ENCODE results near the gene DSP. TPM values are rescaled to one million over a fixed set of nuclear protein-coding genes. Genes with fewer than 3 reads are reported as not detected.

The DSP gene
- polyA plus RNA-seq, 1 donor from 2014 or later, result 0.05 TPM

DNA sequence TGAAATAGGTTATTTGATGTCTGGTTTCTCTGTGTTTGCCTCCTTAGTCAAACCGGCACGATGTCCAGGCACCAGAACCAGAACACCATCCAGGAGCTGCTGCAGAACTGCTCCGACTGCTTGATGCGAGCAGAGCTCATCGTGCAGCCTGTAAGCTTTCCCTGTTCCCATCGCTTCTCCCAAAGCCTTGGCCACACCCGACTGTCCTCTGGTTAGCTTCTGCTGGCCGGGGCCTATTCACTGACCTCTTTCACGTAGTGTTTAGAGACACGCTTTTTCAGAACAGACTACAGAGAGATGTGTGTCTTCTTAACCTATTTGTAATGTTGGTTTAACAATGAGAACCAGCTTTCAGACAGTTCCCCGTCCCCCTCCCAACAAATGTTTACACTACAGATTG lies 14.2 kb downstream of the DSP start:
- H3K4me3 ChIP-seq (ENCODE audit: low read length), result no peak overlapping the region
- no peaks in the 10 kb centered on the region for H3K9me3 ChIP-seq (ENCODE audit: low read length)
- H3F3A ChIP-seq (ENCODE audit: insufficient read depth, low read length, poor library complexity, severe bottlenecking), result no peaks in the 10 kb centered on the region
- TF ChIP-seq SMC3 (conservative IDR thresholded peaks at IDR 0.05; ENCODE audit: poor library complexity), result no peak
- TF ChIP-seq EP300 (conservative IDR thresholded peaks at IDR 0.05; ENCODE audit: poor library complexity, severe bottlenecking), result no peak
- no peak for TF ChIP-seq TAF1 (IDR thresholded peaks at IDR 0.05; ENCODE audit: low read depth)
- TF ChIP-seq, protein P1, sequence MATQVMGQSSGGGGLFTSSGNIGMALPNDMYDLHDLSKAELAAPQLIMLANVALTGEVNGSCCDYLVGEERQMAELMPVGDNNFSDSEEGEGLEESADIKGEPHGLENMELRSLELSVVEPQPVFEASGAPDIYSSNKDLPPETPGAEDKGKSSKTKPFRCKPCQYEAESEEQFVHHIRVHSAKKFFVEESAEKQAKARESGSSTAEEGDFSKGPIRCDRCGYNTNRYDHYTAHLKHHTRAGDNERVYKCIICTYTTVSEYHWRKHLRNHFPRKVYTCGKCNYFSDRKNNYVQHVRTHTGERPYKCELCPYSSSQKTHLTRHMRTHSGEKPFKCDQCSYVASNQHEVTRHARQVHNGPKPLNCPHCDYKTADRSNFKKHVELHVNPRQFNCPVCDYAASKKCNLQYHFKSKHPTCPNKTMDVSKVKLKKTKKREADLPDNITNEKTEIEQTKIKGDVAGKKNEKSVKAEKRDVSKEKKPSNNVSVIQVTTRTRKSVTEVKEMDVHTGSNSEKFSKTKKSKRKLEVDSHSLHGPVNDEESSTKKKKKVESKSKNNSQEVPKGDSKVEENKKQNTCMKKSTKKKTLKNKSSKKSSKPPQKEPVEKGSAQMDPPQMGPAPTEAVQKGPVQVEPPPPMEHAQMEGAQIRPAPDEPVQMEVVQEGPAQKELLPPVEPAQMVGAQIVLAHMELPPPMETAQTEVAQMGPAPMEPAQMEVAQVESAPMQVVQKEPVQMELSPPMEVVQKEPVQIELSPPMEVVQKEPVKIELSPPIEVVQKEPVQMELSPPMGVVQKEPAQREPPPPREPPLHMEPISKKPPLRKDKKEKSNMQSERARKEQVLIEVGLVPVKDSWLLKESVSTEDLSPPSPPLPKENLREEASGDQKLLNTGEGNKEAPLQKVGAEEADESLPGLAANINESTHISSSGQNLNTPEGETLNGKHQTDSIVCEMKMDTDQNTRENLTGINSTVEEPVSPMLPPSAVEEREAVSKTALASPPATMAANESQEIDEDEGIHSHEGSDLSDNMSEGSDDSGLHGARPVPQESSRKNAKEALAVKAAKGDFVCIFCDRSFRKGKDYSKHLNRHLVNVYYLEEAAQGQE (IDR thresholded peaks at IDR 0.05; ENCODE audit: borderline replicate concordance), result no peak
- TF ChIP-seq, protein P2, sequence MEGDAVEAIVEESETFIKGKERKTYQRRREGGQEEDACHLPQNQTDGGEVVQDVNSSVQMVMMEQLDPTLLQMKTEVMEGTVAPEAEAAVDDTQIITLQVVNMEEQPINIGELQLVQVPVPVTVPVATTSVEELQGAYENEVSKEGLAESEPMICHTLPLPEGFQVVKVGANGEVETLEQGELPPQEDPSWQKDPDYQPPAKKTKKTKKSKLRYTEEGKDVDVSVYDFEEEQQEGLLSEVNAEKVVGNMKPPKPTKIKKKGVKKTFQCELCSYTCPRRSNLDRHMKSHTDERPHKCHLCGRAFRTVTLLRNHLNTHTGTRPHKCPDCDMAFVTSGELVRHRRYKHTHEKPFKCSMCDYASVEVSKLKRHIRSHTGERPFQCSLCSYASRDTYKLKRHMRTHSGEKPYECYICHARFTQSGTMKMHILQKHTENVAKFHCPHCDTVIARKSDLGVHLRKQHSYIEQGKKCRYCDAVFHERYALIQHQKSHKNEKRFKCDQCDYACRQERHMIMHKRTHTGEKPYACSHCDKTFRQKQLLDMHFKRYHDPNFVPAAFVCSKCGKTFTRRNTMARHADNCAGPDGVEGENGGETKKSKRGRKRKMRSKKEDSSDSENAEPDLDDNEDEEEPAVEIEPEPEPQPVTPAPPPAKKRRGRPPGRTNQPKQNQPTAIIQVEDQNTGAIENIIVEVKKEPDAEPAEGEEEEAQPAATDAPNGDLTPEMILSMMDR (IDR thresholded peaks at IDR 0.05; ENCODE audit: poor library complexity, severe bottlenecking), result no peak
- no peak for TF ChIP-seq RAD21 (conservative IDR thresholded peaks at IDR 0.05)
- no peak for TF ChIP-seq EZH2 (IDR thresholded peaks at IDR 0.05; ENCODE audit: borderline replicate concordance, insufficient read depth, low read length, poor library complexity, severe bottlenecking)
- TF ChIP-seq MXI1 (conservative IDR thresholded peaks at IDR 0.05; ENCODE audit: poor library complexity, severe bottlenecking), result no peak
- TF ChIP-seq POLR2AphosphoS5 (IDR thresholded peaks at IDR 0.05), result no peak
- no peak overlapping the region for H3K9ac ChIP-seq (ENCODE audit: low read length)
- H4K20me1 ChIP-seq (ENCODE audit: insufficient read depth), result no peaks in the 10 kb centered on the region
- H3K9me2 ChIP-seq (ENCODE audit: insufficient read depth, low read length), result no peaks in the 10 kb centered on the region
- H3K27ac ChIP-seq (ENCODE audit: low read length), result no peak overlapping the region
- H3K4me2 ChIP-seq (ENCODE audit: low read length), result no peak overlapping the region
- no peak overlapping the region for H2AFZ ChIP-seq (ENCODE audit: low read depth, low read length)
- no peaks in the 10 kb centered on the region for H3K27me3 ChIP-seq (ENCODE audit: insufficient read depth, low read depth, low read length)
- H3K79me2 ChIP-seq (replicated peaks; ENCODE audit: insufficient read depth, low read length), result no peaks in the 10 kb centered on the region
- no peaks in the 10 kb centered on the region for H3K36me3 ChIP-seq (ENCODE audit: insufficient read depth, low read length)

DNA sequence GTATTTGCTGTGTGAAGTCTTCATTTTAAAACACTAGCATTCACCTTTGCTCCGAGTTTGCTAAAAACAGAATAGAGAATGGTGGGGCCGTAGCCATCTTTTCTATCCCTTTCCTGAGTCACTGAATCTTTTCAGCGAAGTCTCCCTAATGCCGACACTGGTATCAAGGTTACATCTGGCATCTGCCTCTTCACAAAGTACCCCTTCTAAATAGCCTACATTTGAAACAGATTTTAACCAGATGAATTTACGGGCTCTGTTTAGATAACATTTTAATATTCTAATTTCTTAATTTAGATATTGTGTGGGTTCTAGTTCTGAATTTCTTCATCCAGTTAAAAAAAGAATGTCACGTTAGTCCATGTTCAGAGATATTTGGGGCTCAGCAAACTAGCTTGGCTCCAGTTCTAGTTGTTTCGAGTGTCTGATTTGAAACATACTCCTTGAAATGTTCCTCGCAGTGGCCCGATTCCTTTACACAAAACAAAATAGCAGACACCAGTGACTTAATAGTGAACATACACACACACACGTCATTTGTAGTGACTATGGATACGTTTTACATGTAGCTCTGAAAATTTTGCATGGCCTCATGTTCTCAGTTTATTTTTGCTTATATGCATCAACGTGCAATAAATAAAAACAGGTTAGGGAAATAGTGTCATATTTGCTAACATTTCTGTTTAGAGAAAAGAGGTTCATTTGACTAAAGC lies 15.1 kb downstream of the DSP start:
- H3K9me2 ChIP-seq (ENCODE audit: insufficient read depth, low read length), result no peaks in the 10 kb centered on the region
- no peaks in the 10 kb centered on the region for H3F3A ChIP-seq (ENCODE audit: insufficient read depth, low read length, poor library complexity, severe bottlenecking)
- no peak overlapping the region for H3K27ac ChIP-seq (ENCODE audit: low read length)
- no peak overlapping the region for H3K9ac ChIP-seq (ENCODE audit: low read length)
- no peak overlapping the region for H3K4me2 ChIP-seq (ENCODE audit: low read length)
- H3K4me3 ChIP-seq (ENCODE audit: low read length), result no peak overlapping the region
- H3K79me2 ChIP-seq (replicated peaks; ENCODE audit: insufficient read depth, low read length), result no peaks in the 10 kb centered on the region
- H3K27me3 ChIP-seq (ENCODE audit: insufficient read depth, low read depth, low read length), result no peaks in the 10 kb centered on the region
- no peaks in the 10 kb centered on the region for H3K9me3 ChIP-seq (ENCODE audit: low read length)
- no peak overlapping the region for H2AFZ ChIP-seq (ENCODE audit: low read depth, low read length)
- H4K20me1 ChIP-seq (ENCODE audit: insufficient read depth), result no peaks in the 10 kb centered on the region
- no peaks in the 10 kb centered on the region for H3K36me3 ChIP-seq (ENCODE audit: insufficient read depth, low read length)
- TF ChIP-seq MXI1 (conservative IDR thresholded peaks at IDR 0.05; ENCODE audit: poor library complexity, severe bottlenecking), result no peak
- no peak for TF ChIP-seq TAF1 (IDR thresholded peaks at IDR 0.05; ENCODE audit: low read depth)
- TF ChIP-seq EP300 (conservative IDR thresholded peaks at IDR 0.05; ENCODE audit: poor library complexity, severe bottlenecking), result no peak
- no peak for TF ChIP-seq RAD21 (conservative IDR thresholded peaks at IDR 0.05)
- TF ChIP-seq SMC3 (conservative IDR thresholded peaks at IDR 0.05; ENCODE audit: poor library complexity), result no peak
- TF ChIP-seq, protein P2 (IDR thresholded peaks at IDR 0.05; ENCODE audit: poor library complexity, severe bottlenecking), result no peak
- TF ChIP-seq POLR2AphosphoS5 (IDR thresholded peaks at IDR 0.05), result no peak
- no peak for TF ChIP-seq EZH2 (IDR thresholded peaks at IDR 0.05; ENCODE audit: borderline replicate concordance, insufficient read depth, low read length, poor library complexity, severe bottlenecking)
- TF ChIP-seq, protein P1 (IDR thresholded peaks at IDR 0.05; ENCODE audit: borderline replicate concordance), result no peak

Measured in neural cell (in vitro differentiated cells).